A549 (cell line): ENCODE data around the gene DNAAF3.

Experiments used
- CEBPB ChIP-seq, 2 experiments: fragments of >200 bp in 1 of 2; sonication (Bioruptor Twin) in 1 of 2; formaldehyde crosslinking in 1 of 2; IDR thresholded peaks; 2 replicates each; pipeline ENCODE4 v1.6.1; 2012 to 2016
- CTCF ChIP-seq: fragments of >200 bp; sonication (Bioruptor Twin); formaldehyde crosslinking; IDR thresholded peaks from 3 replicates; pipeline ENCODE4 v1.5.1; 2016
- ELK1 ChIP-seq: fragments of 150-350 bp; IDR thresholded peaks from 2 replicates; pipeline ENCODE4 v1.6.1; 2014; ENCODE audit warnings: low read depth, mild to moderate bottlenecking, low read length
- MAZ ChIP-seq: fragments of 150-350 bp; IDR thresholded peaks from 2 replicates; pipeline ENCODE4 v1.6.1; 2014; ENCODE audit warnings: antibody characterized with exemption, low read depth, low read length, borderline replicate concordance
- MYC ChIP-seq: IDR thresholded peaks from 2 replicates; pipeline ENCODE4 v1.6.1; 2012; ENCODE audit warnings: mild to moderate bottlenecking, inconsistent platforms, low read length, improper control_type of control experiment, borderline replicate concordance
- POLR2A ChIP-seq: IDR thresholded peaks from 2 replicates; pipeline ENCODE4 v1.6.1; 2012; ENCODE audit warnings: mild to moderate bottlenecking, low read length
- RAD21 ChIP-seq, 2 experiments: fragments of >200 bp in 1 of 2; sonication (Bioruptor Twin) in 1 of 2; formaldehyde crosslinking in 1 of 2; IDR thresholded peaks in 1 of 2; conservative IDR thresholded peaks in 1 of 2; 2 replicates in 1 of 2; 3 replicates in 1 of 2; pipeline ENCODE4 v1.6.1; 2012 to 2018; ENCODE audit warnings: inconsistent platforms in 1 of 2
- RFX5 ChIP-seq: fragments of 450-650 bp; IDR thresholded peaks from 2 replicates; pipeline ENCODE4 v1.7.1; 2014; ENCODE audit warnings: antibody characterized with exemption, mild to moderate bottlenecking, moderate library complexity

- TF ChIP-seq ELK1 (no peak), MYC (no peak), POLR2A (no peak), CTCF (no peak), RAD21 (conservative IDR thresholded peaks at IDR 0.05 in 1 of 2, IDR thresholded peaks at IDR 0.05 in 1 of 2) (no peak), RFX5 (no peak), CEBPB (IDR thresholded peaks at IDR 0.05) (no peak), MAZ (no peak)
Observed at GRCh38 chr19:55157064-55157908, 9.1 kb downstream of the DNAAF3 start, which contains the start of gene TNNI3.
